Measurements from ENCODE around the gene GPX6.

GRCh38 chr6:28537509-28538140 lies 22.0 kb upstream of the GPX6 start:
- TF ChIP-seq CTCF (conservative IDR thresholded peaks at IDR 0.05), result no peak
- TF ChIP-seq ZFX (IDR thresholded peaks at IDR 0.05), result no peak
